GM12874 (cell line): ENCODE data around the gene TTC33.

Experiments
- CTCF ChIP-seq: IDR thresholded peaks from 2 replicates; pipeline ENCODE4 v1.5.1; 2011; ENCODE audit warnings: low read depth, mild to moderate bottlenecking, control low read depth, low read length, moderate library complexity; ENCODE audit not compliant: insufficient read depth

Gene TTC33

GRCh38 chr5:40646266-40646665 lies 109.5 kb downstream of the TTC33 start:
- TF ChIP-seq CTCF = no peak

GRCh38 chr5:40634593-40634992 lies 121.2 kb downstream of the TTC33 start:
- TF ChIP-seq CTCF = no peak

- no peak for TF ChIP-seq CTCF
Measured at GRCh38 chr5:40634154-40634553, 121.6 kb downstream of the TTC33 start.

GRCh38 chr5:40631236-40631635 lies 124.5 kb downstream of the TTC33 start:
- no peak for TF ChIP-seq CTCF

GRCh38 chr5:40630126-40630525 lies 125.6 kb downstream of the TTC33 start:
- no peak for TF ChIP-seq CTCF

- TF ChIP-seq CTCF = no peak
Measured at GRCh38 chr5:40628407-40628806, 127.4 kb downstream of the TTC33 start.

GRCh38 chr5:40627706-40628105 lies 128.1 kb downstream of the TTC33 start:
- TF ChIP-seq CTCF = no peak

- no peak for TF ChIP-seq CTCF
Measured at GRCh38 chr5:40626801-40627200, 129.0 kb downstream of the TTC33 start.
